Mononuclear cell (primary cell): ENCODE data around the gene ZBP1. TPM values are rescaled to one million over a fixed set of nuclear protein-coding genes. Genes with fewer than 3 reads are reported as not detected.

ENCODE experiments used
- H3K27me3 ChIP-seq: 2 replicates; pipeline ENCODE4 v1.6.0; 2011; ENCODE audit warnings: low read length, control low read depth; ENCODE audit not compliant: insufficient read depth
- H3K4me1 ChIP-seq: 2 replicates; pipeline ENCODE4 v1.5.1; 2011; ENCODE audit warnings: mild to moderate bottlenecking, low read length, control low read depth; ENCODE audit not compliant: insufficient read depth
- H3K4me3 ChIP-seq: 2 replicates; pipeline ENCODE4 v1.5.1; 2011; ENCODE audit warnings: mild to moderate bottlenecking, low read length, moderate library complexity
- H3K9me3 ChIP-seq: 2 replicates; pipeline ENCODE4 v1.5.1; 2011; ENCODE audit warnings: low read depth, mild to moderate bottlenecking, control low read depth, low read length
- total RNA-seq: library from RNA; depleted of rRNA; stranded (reverse); fragments of >200 nt; gene quantifications from one replicate; pipeline ENCODE4 v1.2.3, GENCODE V29; 2012

Gene ZBP1
- total RNA-seq, 1 donor = 14.7 TPM

GRCh38 chr20:57585466-57586213 lies 34.6 kb downstream of the ZBP1 start:
- H3K9me3 ChIP-seq = no peaks in the 10 kb centered on the region
- H3K4me3 ChIP-seq = no peak overlapping the region
- H3K27me3 ChIP-seq = peaks cover 1% of the 10 kb centered on the region
- peaks cover 16% of the 10 kb centered on the region for H3K4me1 ChIP-seq

- H3K4me1 ChIP-seq = peaks cover 16% of the 10 kb centered on the region
- H3K27me3 ChIP-seq = peaks cover 9% of the 10 kb centered on the region
- H3K9me3 ChIP-seq = no peaks in the 10 kb centered on the region
- H3K4me3 ChIP-seq = no peak overlapping the region
Observed at GRCh38 chr20:57584768-57585461, 35.3 kb downstream of the ZBP1 start.

GRCh38 chr20:57583289-57584257 lies 36.7 kb downstream of the ZBP1 start:
- H3K27me3 ChIP-seq = peaks cover 16% of the 10 kb centered on the region
- H3K9me3 ChIP-seq = no peaks in the 10 kb centered on the region
- H3K4me3 ChIP-seq = no peak overlapping the region
- peaks cover 16% of the 10 kb centered on the region for H3K4me1 ChIP-seq

- Histone ChIP-seq H3K9me3 (no peaks in the 10 kb centered on the region), H3K4me1 (peaks cover 16% of the 10 kb centered on the region), H3K27me3 (peaks cover 16% of the 10 kb centered on the region), H3K4me3 (no peak overlapping the region)
Observed at GRCh38 chr20:57582432-57583288, 37.6 kb downstream of the ZBP1 start.

GRCh38 chr20:57582029-57582378 lies 38.2 kb downstream of the ZBP1 start:
- H3K4me1 ChIP-seq = peaks cover 16% of the 10 kb centered on the region
- H3K27me3 ChIP-seq = peaks cover 16% of the 10 kb centered on the region
- H3K4me3 ChIP-seq = no peak overlapping the region
- H3K9me3 ChIP-seq = no peaks in the 10 kb centered on the region

- Histone ChIP-seq H3K4me3 (no peak overlapping the region), H3K9me3 (no peaks in the 10 kb centered on the region), H3K27me3 (peaks cover 16% of the 10 kb centered on the region)
Observed at GRCh38 chr20:57581202-57582028, 38.8 kb downstream of the ZBP1 start.

GRCh38 chr20:57580478-57581201 lies 39.6 kb downstream of the ZBP1 start:
- Histone ChIP-seq H3K27me3 (peaks cover 16% of the 10 kb centered on the region), H3K4me1 (peaks cover 16% of the 10 kb centered on the region), H3K9me3 (no peaks in the 10 kb centered on the region), H3K4me3 (no peak overlapping the region)

More at GRCh38 chr20:57581202-57582028, 38.8 kb downstream of the ZBP1 start:
- peaks cover 16% of the 10 kb centered on the region for H3K4me1 ChIP-seq

GRCh38 chr20:57579898-57580447 lies 40.3 kb downstream of the ZBP1 start:
- Histone ChIP-seq H3K4me1 (peaks cover 16% of the 10 kb centered on the region), H3K27me3 (peaks cover 16% of the 10 kb centered on the region), H3K9me3 (no peaks in the 10 kb centered on the region), H3K4me3 (no peak overlapping the region)

GRCh38 chr20:57579331-57579897 lies 40.8 kb downstream of the ZBP1 start:
- Histone ChIP-seq H3K4me1 (peaks cover 16% of the 10 kb centered on the region), H3K4me3 (no peak overlapping the region), H3K27me3 (peaks cover 16% of the 10 kb centered on the region), H3K9me3 (no peaks in the 10 kb centered on the region)

- peaks cover 21% of the 10 kb centered on the region for H3K27me3 ChIP-seq
- peaks cover 16% of the 10 kb centered on the region for H3K4me1 ChIP-seq
- H3K9me3 ChIP-seq = no peaks in the 10 kb centered on the region
- H3K4me3 ChIP-seq = no peak overlapping the region
Observed at GRCh38 chr20:57578476-57579165, 41.6 kb downstream of the ZBP1 start.

- Histone ChIP-seq H3K4me3 (no peak overlapping the region), H3K4me1 (peaks cover 16% of the 10 kb centered on the region), H3K9me3 (no peaks in the 10 kb centered on the region), H3K27me3 (peaks cover 21% of the 10 kb centered on the region)
Observed at GRCh38 chr20:57577679-57578475, 42.3 kb downstream of the ZBP1 start.
